Activated naive CD4-positive, alpha-beta T cell treated with anti-CD3 and anti-CD28 coated beads, Interleukin-2, amount 50 U/mL, for 24 hours (primary cell): ENCODE measurements around the gene TTC23.

ENCODE experiments used
- H3K27ac Mint-ChIP-seq: one replicate; pipeline ENCODE4 v1.8.0; 2021; ENCODE audit warnings: mild to moderate bottlenecking, mixed read lengths
- H3K27me3 Mint-ChIP-seq: one replicate; pipeline ENCODE4 v1.8.0; 2021; ENCODE audit warnings: mixed read lengths
- H3K36me3 Mint-ChIP-seq: one replicate; pipeline ENCODE4 v1.8.0; 2021; ENCODE audit warnings: mixed read lengths
- H3K4me1 Mint-ChIP-seq: one replicate; pipeline ENCODE4 v1.8.0; 2021; ENCODE audit warnings: mixed read lengths
- H3K4me3 Mint-ChIP-seq: one replicate; pipeline ENCODE4 v1.8.0; 2021; ENCODE audit warnings: mild to moderate bottlenecking, mixed read lengths
- H3K9me3 Mint-ChIP-seq: one replicate; pipeline ENCODE4 v1.8.0; 2021; ENCODE audit warnings: mixed read lengths

Gene TTC23

DNA sequence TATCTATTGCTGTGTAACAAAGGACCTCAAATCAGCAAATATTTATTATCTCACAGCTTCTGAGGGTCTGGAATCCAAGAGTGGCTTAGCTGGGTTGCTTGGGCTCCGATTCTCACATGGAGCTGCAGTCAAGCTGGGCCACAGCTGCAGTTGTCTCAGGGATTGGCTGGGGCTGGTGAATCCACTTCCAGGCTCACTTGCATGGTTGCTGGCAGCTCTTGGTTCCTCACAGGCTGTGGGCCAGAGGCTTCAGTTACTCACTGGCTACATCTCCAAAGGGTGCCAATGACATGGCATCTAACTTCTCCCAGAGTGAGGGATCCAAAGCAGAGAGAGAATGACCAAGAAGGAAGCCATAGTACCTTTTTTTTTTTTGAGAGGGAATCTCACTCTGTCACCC is 158.4 kb downstream of the TTC23 start:
- Mint-ChIP-seq H3K36me3 (no peaks in the 10 kb centered on the region), H3K4me1 (peaks cover 7% of the 10 kb centered on the region), H3K27ac (no peak overlapping the region), H3K4me3 (no peak overlapping the region), H3K27me3 (peaks cover 1% of the 10 kb centered on the region), H3K9me3 (no peaks in the 10 kb centered on the region)

- Mint-ChIP-seq H3K9me3 (no peaks in the 10 kb centered on the region), H3K4me1 (peaks cover 7% of the 10 kb centered on the region), H3K4me3 (no peak overlapping the region), H3K27ac (no peak overlapping the region), H3K27me3 (peaks cover 1% of the 10 kb centered on the region), H3K36me3 (no peaks in the 10 kb centered on the region)
These were observed 159.2 kb downstream of the TTC23 start for GRCh38 chr15:99090011-99090699.

- Mint-ChIP-seq H3K36me3 (no peaks in the 10 kb centered on the region), H3K27ac (no peak overlapping the region), H3K9me3 (no peaks in the 10 kb centered on the region), H3K4me1 (peaks cover 7% of the 10 kb centered on the region), H3K4me3 (no peak overlapping the region), H3K27me3 (peaks cover 3% of the 10 kb centered on the region)
These were observed 161.9 kb downstream of the TTC23 start for GRCh38 chr15:99087405-99087943.

- Mint-ChIP-seq H3K4me3 (no peak overlapping the region), H3K27me3 (peaks cover 4% of the 10 kb centered on the region), H3K9me3 (no peaks in the 10 kb centered on the region), H3K27ac (no peak overlapping the region), H3K4me1 (peaks cover 7% of the 10 kb centered on the region), H3K36me3 (no peaks in the 10 kb centered on the region)
These were observed 163.1 kb downstream of the TTC23 start for GRCh38 chr15:99086327-99086667.
